ENCODE measurements around the gene ERO1A.

DNA sequence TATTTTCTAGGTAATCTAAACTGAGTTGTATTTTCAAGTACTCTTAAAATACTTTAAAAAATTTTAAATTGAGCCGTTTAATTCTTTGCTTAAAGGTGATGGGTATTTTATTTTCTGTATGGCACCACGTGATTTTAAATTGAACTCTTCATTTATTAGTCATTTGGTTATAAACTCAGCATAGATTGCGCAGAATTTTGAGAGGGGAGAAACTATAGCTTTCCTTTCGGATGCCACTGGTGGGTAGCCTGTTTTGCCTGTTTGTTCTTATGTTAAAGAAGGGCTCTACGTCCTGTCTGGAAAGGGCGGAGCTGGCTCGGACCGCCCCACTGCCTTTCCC is 34.2 kb upstream of the ERO1A start:
- TF ChIP-seq, protein P1, sequence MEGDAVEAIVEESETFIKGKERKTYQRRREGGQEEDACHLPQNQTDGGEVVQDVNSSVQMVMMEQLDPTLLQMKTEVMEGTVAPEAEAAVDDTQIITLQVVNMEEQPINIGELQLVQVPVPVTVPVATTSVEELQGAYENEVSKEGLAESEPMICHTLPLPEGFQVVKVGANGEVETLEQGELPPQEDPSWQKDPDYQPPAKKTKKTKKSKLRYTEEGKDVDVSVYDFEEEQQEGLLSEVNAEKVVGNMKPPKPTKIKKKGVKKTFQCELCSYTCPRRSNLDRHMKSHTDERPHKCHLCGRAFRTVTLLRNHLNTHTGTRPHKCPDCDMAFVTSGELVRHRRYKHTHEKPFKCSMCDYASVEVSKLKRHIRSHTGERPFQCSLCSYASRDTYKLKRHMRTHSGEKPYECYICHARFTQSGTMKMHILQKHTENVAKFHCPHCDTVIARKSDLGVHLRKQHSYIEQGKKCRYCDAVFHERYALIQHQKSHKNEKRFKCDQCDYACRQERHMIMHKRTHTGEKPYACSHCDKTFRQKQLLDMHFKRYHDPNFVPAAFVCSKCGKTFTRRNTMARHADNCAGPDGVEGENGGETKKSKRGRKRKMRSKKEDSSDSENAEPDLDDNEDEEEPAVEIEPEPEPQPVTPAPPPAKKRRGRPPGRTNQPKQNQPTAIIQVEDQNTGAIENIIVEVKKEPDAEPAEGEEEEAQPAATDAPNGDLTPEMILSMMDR (tag by site-specific recombination; IDR thresholded peaks at IDR 0.05): no peak
- TF ChIP-seq ZNF24 (tag by site-specific recombination; IDR thresholded peaks at IDR 0.05): no peak
- TF ChIP-seq BCL11B (tag by site-specific recombination; IDR thresholded peaks at IDR 0.05; ENCODE audit: low read depth): no peak

Measured in HEK293 (cell line).